ENCODE measurements around the gene PHEX.

GRCh38 chrX:22134681-22135080, 102.6 kb downstream of the PHEX start:
- TF ChIP-seq CTCF (IDR thresholded peaks at IDR 0.05; ENCODE audit: low read length) (no peak), EZH2phosphoT487 (IDR thresholded peaks at IDR 0.05; ENCODE audit: low read length) (no peak), EZH2 (optimal IDR thresholded peaks at IDR 0.05; ENCODE audit: low read depth, low read length) (no peak)

All from MM.1S (cell line).